Cardiac fibroblast (primary cell): Measurements from ENCODE around the gene MARCHF9.

ENCODE experiments used
- DNase-seq, 2 donors: peaks; one replicate each; pipeline versions ENCODE4 v3.0.0 to v3.0.0-alpha.2; 2010; ENCODE audit warnings: low read depth in 2 of 2
- H3K4me3 ChIP-seq, 2 donors: replicated peaks in 1 of 2; 1 replicate in 1 of 2; 2 replicates in 1 of 2; pipeline ENCODE4 v1.5.1; 2011; ENCODE audit warnings: low read depth in 2 of 2, low read length in 2 of 2, mild to moderate bottlenecking in 2 of 2, moderate library complexity in 1 of 2
- CTCF ChIP-seq: IDR thresholded peaks from one replicate; pipeline ENCODE4 v1.5.1; 2011; ENCODE audit warnings: low read depth, mild to moderate bottlenecking, low read length, inconsistent platforms

The MARCHF9 gene

GRCh38 chr12:57732270-57732669, 22.6 kb upstream of the MARCHF9 start:
- no peak for TF ChIP-seq CTCF
- H3K4me3 ChIP-seq: no peak overlapping the region
- no peak for DNase-seq

- no peak overlapping the region for H3K4me3 ChIP-seq
- TF ChIP-seq CTCF: no peak
- DNase-seq: peak in 1 of 2 donors; percentile 28
These were observed 21.9 kb upstream of the MARCHF9 start for GRCh38 chr12:57732726-57733593.

GRCh38 chr12:57733928-57734327, 21.0 kb upstream of the MARCHF9 start:
- no peak overlapping the region for H3K4me3 ChIP-seq
- no peak for TF ChIP-seq CTCF
- no peak for DNase-seq

- H3K4me3 ChIP-seq: no peak overlapping the region
- DNase-seq: no peak
These were observed 20.3 kb upstream of the MARCHF9 start for GRCh38 chr12:57734591-57734990.

GRCh38 chr12:57735198-57735855, 19.6 kb upstream of the MARCHF9 start:
- TF ChIP-seq CTCF: no peak
- H3K4me3 ChIP-seq: no peak overlapping the region
- DNase-seq: no peak

More at GRCh38 chr12:57734591-57734990, 20.3 kb upstream of the MARCHF9 start:
- TF ChIP-seq CTCF: no peak

GRCh38 chr12:57735952-57736740, 18.8 kb upstream of the MARCHF9 start:
- peak overlapping the region in 1 of 2 donors; percentile 13 for H3K4me3 ChIP-seq
- peak; percentile 30 to 33 for DNase-seq
- TF ChIP-seq CTCF: peak; percentile 36
